ENCODE data around the gene CCNC. TPM values are rescaled to one million over a fixed set of nuclear protein-coding genes. Genes with fewer than 3 reads are reported as not detected.

Gene CCNC
- total RNA-seq, 4 donors from 2014 or later, result 25.3 to 62.9 (median 46.7) TPM

GRCh38 chr6:99553888-99554287 lies 14.6 kb downstream of the CCNC start:
- intact Hi-C loops (cut with DNase I; ENCODE audit: low total_unique reads), result no loop called here
- H3K4me3 ChIP-seq (ENCODE audit: low read depth, poor library complexity, severe bottlenecking), result no peak overlapping the region
- no peak for DNase-seq (ENCODE audit: low spot score in 2 of 2)
- TF ChIP-seq POLR2A (IDR thresholded peaks at IDR 0.05), result no peak
- TF ChIP-seq CTCF (IDR thresholded peaks at IDR 0.05), result no peak
- WGBS, 2 donors, result 94 to 95% methylated on average over 2 of the region's 2 CpGs

- WGBS, 2 donors, result 53 to 61% methylated on average over 3 of the region's 3 CpGs
- intact Hi-C loops (cut with DNase I; ENCODE audit: low total_unique reads), result no loop called here
- no peak for DNase-seq (ENCODE audit: low spot score in 2 of 2)
- H3K4me3 ChIP-seq (ENCODE audit: low read depth, poor library complexity, severe bottlenecking), result no peak overlapping the region
- no peak for TF ChIP-seq CTCF (IDR thresholded peaks at IDR 0.05)
These were observed 18.3 kb downstream of the CCNC start for GRCh38 chr6:99550046-99550748.

- no peak overlapping the region for H3K4me3 ChIP-seq (ENCODE audit: low read depth, poor library complexity, severe bottlenecking)
- DNase-seq (ENCODE audit: low spot score in 2 of 2), result no peak
- 87 to 93% methylated on average over 4 of the region's 4 CpGs for WGBS, 2 donors
- intact Hi-C loops (cut with DNase I; ENCODE audit: low total_unique reads), result no loop called here
- TF ChIP-seq POLR2A (IDR thresholded peaks at IDR 0.05) (no peak), CTCF (IDR thresholded peaks at IDR 0.05) (no peak)
These were observed 19.8 kb downstream of the CCNC start for GRCh38 chr6:99548706-99549105.

- WGBS, 2 donors, result 81 to 92% methylated on average over 4 of the region's 4 CpGs
- intact Hi-C loops (cut with DNase I; ENCODE audit: low total_unique reads), result no loop called here
- no peak for DNase-seq (ENCODE audit: low spot score in 2 of 2)
- no peak for TF ChIP-seq POLR2A (IDR thresholded peaks at IDR 0.05)
- no peak for TF ChIP-seq CTCF (IDR thresholded peaks at IDR 0.05)
- H3K4me3 ChIP-seq (ENCODE audit: low read depth, poor library complexity, severe bottlenecking), result no peak overlapping the region
These were observed 20.9 kb downstream of the CCNC start for GRCh38 chr6:99547526-99547925.

GRCh38 chr6:99545442-99545841 lies 23.0 kb downstream of the CCNC start:
- WGBS, 2 donors, result 82 to 88% methylated on average over 1 of the region's 1 CpG
- TF ChIP-seq POLR2A (IDR thresholded peaks at IDR 0.05) (no peak), CTCF (IDR thresholded peaks at IDR 0.05) (no peak)
- DNase-seq (ENCODE audit: low spot score in 2 of 2), result no peak
- intact Hi-C loops (cut with DNase I; ENCODE audit: low total_unique reads), result no loop called here
- H3K4me3 ChIP-seq (ENCODE audit: low read depth, poor library complexity, severe bottlenecking), result no peak overlapping the region

- no peak for TF ChIP-seq CTCF (IDR thresholded peaks at IDR 0.05)
- TF ChIP-seq POLR2A (IDR thresholded peaks at IDR 0.05), result no peak
- DNase-seq (ENCODE audit: low spot score in 2 of 2), result no peak
- intact Hi-C loops (cut with DNase I; ENCODE audit: low total_unique reads), result no loop called here
- H3K4me3 ChIP-seq (ENCODE audit: low read depth, poor library complexity, severe bottlenecking), result no peak overlapping the region
These were observed 24.5 kb downstream of the CCNC start for GRCh38 chr6:99543968-99544367.

All from lower leg skin (tissue), 4 donors.